HEK293 (cell line): Measurements from ENCODE around the gene SNRPB2.

Source experiments
- CTCF ChIA-PET: fragments of 350-600 bp; formaldehyde crosslinking; extraction: SDS; loops from one replicate; lab custom pipeline; 2021; ENCODE audit warnings: antibody characterized with exemption; lab: Yijun Ruan, JAX
- POLR2A ChIA-PET: fragments of 300-600 bp; formaldehyde crosslinking; extraction: SDS; loops from one replicate; lab custom pipeline; 2020; ENCODE audit warnings: antibody characterized with exemption, inconsistent platforms; lab: Yijun Ruan, JAX
- H3K27ac ChIP-seq: fragments of 200-500 bp; sonication (Bioruptor generic); 2 replicates; pipeline ENCODE4 v1.5.1; 2014; ENCODE audit warnings: low read depth, low read length, control low read depth, inconsistent platforms; ENCODE audit errors: extremely low read depth
- H3K36me3 ChIP-seq, 2 experiments: fragments of 200-500 bp in 1 of 2; sonication (Bioruptor generic) in 1 of 2; 1 replicate in 1 of 2; 2 replicates in 1 of 2; pipeline ENCODE4 v1.5.1; 2014 to 2017; ENCODE audit warnings: inconsistent platforms in 2 of 2, low read length in 2 of 2; ENCODE audit not compliant: control insufficient read depth in 2 of 2, insufficient read depth in 1 of 2
- H3K4me1 ChIP-seq: fragments of 200-500 bp; sonication (Bioruptor generic); 2 replicates; pipeline ENCODE4 v1.5.1; 2014; ENCODE audit warnings: mild to moderate bottlenecking, low read length, inconsistent platforms; ENCODE audit not compliant: control insufficient read depth, insufficient read depth
- H3K4me3 ChIP-seq: 2 replicates; pipeline ENCODE4 v1.5.1; 2011; ENCODE audit warnings: low read depth, mild to moderate bottlenecking, control low read depth, low read length, moderate library complexity
- H3K9me3 ChIP-seq: fragments of 200-500 bp; sonication (Bioruptor generic); 2 replicates; pipeline ENCODE4 v1.5.1; 2014; ENCODE audit warnings: low read depth, low read length, inconsistent platforms; ENCODE audit not compliant: control insufficient read depth, insufficient read depth
- BCL11A ChIP-seq: fragments of 450-650 bp; formaldehyde crosslinking; IDR thresholded peaks from 2 replicates; pipeline ENCODE4 v1.5.1; 2016; ENCODE audit warnings: low read depth, missing biosample characterization, missing genetic modification characterization
- EGR2 ChIP-seq: fragments of 450-650 bp; formaldehyde crosslinking; IDR thresholded peaks from 2 replicates; pipeline ENCODE4 v1.5.1; 2016; ENCODE audit warnings: low read depth, missing biosample characterization, missing genetic modification characterization
- KLF10 ChIP-seq: fragments of 450-650 bp; IDR thresholded peaks from 2 replicates; pipeline ENCODE4 v1.5.1; 2018; ENCODE audit warnings: missing biosample characterization, mild to moderate bottlenecking, missing genetic modification characterization
- KLF7 ChIP-seq: fragments of 450-650 bp; formaldehyde crosslinking; IDR thresholded peaks from 2 replicates; pipeline ENCODE4 v1.5.1; 2016; ENCODE audit warnings: missing biosample characterization, missing genetic modification characterization, borderline replicate concordance
- MYNN ChIP-seq: fragments of 450-650 bp; formaldehyde crosslinking; IDR thresholded peaks from 2 replicates; pipeline ENCODE4 v1.5.1; 2016; ENCODE audit warnings: missing biosample characterization, missing genetic modification characterization, borderline replicate concordance
- SCRT1 ChIP-seq: fragments of 450-650 bp; formaldehyde crosslinking; IDR thresholded peaks from 2 replicates; pipeline ENCODE4 v1.5.1; 2016; ENCODE audit warnings: missing biosample characterization, missing genetic modification characterization, borderline replicate concordance
- WT1 ChIP-seq: fragments of 450-650 bp; formaldehyde crosslinking; IDR thresholded peaks from 2 replicates; pipeline ENCODE4 v1.5.1; 2016; ENCODE audit warnings: missing biosample characterization, missing genetic modification characterization
- YY1 ChIP-seq: fragments of 450-650 bp; formaldehyde crosslinking; IDR thresholded peaks from 2 replicates; pipeline ENCODE4 v1.5.1; 2018; ENCODE audit warnings: missing biosample characterization, missing genetic modification characterization
- ZBTB1 ChIP-seq: fragments of 450-650 bp; formaldehyde crosslinking; IDR thresholded peaks from 2 replicates; pipeline ENCODE4 v1.5.1; 2016; ENCODE audit warnings: missing biosample characterization, missing genetic modification characterization
- ZNF112 ChIP-seq: fragments of 450-650 bp; formaldehyde crosslinking; IDR thresholded peaks from 2 replicates; pipeline ENCODE4 v1.5.0; 2017; ENCODE audit warnings: missing biosample characterization, missing genetic modification characterization
- ZNF146 ChIP-seq: fragments of 450-650 bp; formaldehyde crosslinking; IDR thresholded peaks from 2 replicates; pipeline ENCODE4 v1.5.1; 2016; ENCODE audit warnings: missing biosample characterization, missing genetic modification characterization
- ZNF174 ChIP-seq: fragments of 450-650 bp; formaldehyde crosslinking; IDR thresholded peaks from 2 replicates; pipeline ENCODE4 v1.5.0; 2017; ENCODE audit warnings: missing biosample characterization, mild to moderate bottlenecking, missing genetic modification characterization
- ZNF184 ChIP-seq: fragments of 450-650 bp; IDR thresholded peaks from 2 replicates; pipeline ENCODE4 v1.5.1; 2018; ENCODE audit warnings: missing biosample characterization, mild to moderate bottlenecking, missing genetic modification characterization
- ZNF239 ChIP-seq: fragments of 450-650 bp; formaldehyde crosslinking; IDR thresholded peaks from 2 replicates; pipeline ENCODE4 v1.5.1; 2016; ENCODE audit warnings: missing biosample characterization, missing genetic modification characterization
- ZNF266 ChIP-seq: fragments of 450-650 bp; formaldehyde crosslinking; IDR thresholded peaks from 2 replicates; pipeline ENCODE4 v1.5.1; 2016; ENCODE audit warnings: missing biosample characterization, missing genetic modification characterization, low read depth
- ZNF311 ChIP-seq: fragments of 450-650 bp; formaldehyde crosslinking; IDR thresholded peaks from 2 replicates; pipeline ENCODE4 v1.5.1; 2017; ENCODE audit warnings: missing biosample characterization, missing genetic modification characterization, borderline replicate concordance
- ZNF366 ChIP-seq: fragments of 450-650 bp; formaldehyde crosslinking; conservative IDR thresholded peaks from 2 replicates; pipeline ENCODE4 v1.5.1; 2016; ENCODE audit warnings: missing biosample characterization, missing genetic modification characterization
- ZNF48 ChIP-seq: fragments of 450-650 bp; formaldehyde crosslinking; IDR thresholded peaks from 2 replicates; pipeline ENCODE4 v1.5.1; 2016; ENCODE audit warnings: missing biosample characterization, missing genetic modification characterization
- ZNF548 ChIP-seq: fragments of 450-650 bp; formaldehyde crosslinking; IDR thresholded peaks from 2 replicates; pipeline ENCODE4 v1.5.1; 2016; ENCODE audit warnings: missing biosample characterization, missing genetic modification characterization
- ZNF555 ChIP-seq: fragments of 450-650 bp; formaldehyde crosslinking; conservative IDR thresholded peaks from 2 replicates; pipeline ENCODE4 v1.5.1; 2017; ENCODE audit warnings: missing biosample characterization, mild to moderate bottlenecking, missing genetic modification characterization, inconsistent platforms
- ZNF558 ChIP-seq: fragments of 450-650 bp; formaldehyde crosslinking; IDR thresholded peaks from 2 replicates; pipeline ENCODE4 v1.5.1; 2016; ENCODE audit warnings: missing biosample characterization, missing genetic modification characterization
- ZNF623 ChIP-seq: fragments of 450-650 bp; formaldehyde crosslinking; IDR thresholded peaks from 2 replicates; pipeline ENCODE4 v1.5.1; 2016; ENCODE audit warnings: missing biosample characterization, missing genetic modification characterization
- ZNF791 ChIP-seq: fragments of 450-650 bp; formaldehyde crosslinking; IDR thresholded peaks from 2 replicates; pipeline ENCODE4 v1.5.1; 2016; ENCODE audit warnings: missing biosample characterization, missing genetic modification characterization
- ZSCAN23 ChIP-seq: fragments of 450-650 bp; formaldehyde crosslinking; IDR thresholded peaks from 2 replicates; pipeline ENCODE4 v1.5.1; 2016; ENCODE audit warnings: missing biosample characterization, missing genetic modification characterization
- TF ChIP-seq, protein P1 (sequence below): fragments of 450-650 bp; formaldehyde crosslinking; IDR thresholded peaks from 2 replicates; pipeline ENCODE4 v1.5.1; 2016; ENCODE audit warnings: missing biosample characterization, missing genetic modification characterization, low read depth
- TF ChIP-seq, protein P2 (sequence below): fragments of 450-650 bp; formaldehyde crosslinking; IDR thresholded peaks from 2 replicates; pipeline ENCODE4 v1.5.0; 2017; ENCODE audit warnings: missing biosample characterization, missing genetic modification characterization, borderline replicate concordance
- TF ChIP-seq, protein P3 (sequence below): sonication (generic); formaldehyde crosslinking; IDR thresholded peaks from 2 replicates; pipeline ENCODE4 v1.8.1; 2022; ENCODE audit warnings: mild to moderate bottlenecking, moderate library complexity, missing genetic modification reagents
- TF ChIP-seq, protein P4 (sequence below): fragments of 450-650 bp; formaldehyde crosslinking; IDR thresholded peaks from 2 replicates; pipeline ENCODE4 v1.5.1; 2016; ENCODE audit warnings: missing biosample characterization, missing genetic modification characterization, borderline replicate concordance

The SNRPB2 gene

DNA sequence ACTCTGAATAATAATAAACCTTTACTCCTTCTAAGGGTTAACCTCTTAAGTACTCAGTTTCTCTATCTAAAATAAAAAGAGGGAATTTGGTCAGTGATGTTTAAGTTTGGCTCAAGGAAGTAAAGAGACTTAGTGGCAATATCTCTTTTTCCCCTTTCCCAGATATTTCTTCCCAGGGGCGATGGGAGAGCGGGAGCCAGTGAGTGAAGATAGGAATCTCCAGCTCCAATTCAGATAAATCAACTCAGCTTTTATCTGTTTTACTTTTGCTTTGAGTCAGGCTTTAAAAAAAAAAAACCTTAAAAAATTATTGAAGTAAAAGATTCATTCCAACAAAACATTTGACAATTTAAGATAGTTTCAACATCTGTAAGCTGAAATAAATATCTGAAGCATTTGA, 45.4 kb upstream of the SNRPB2 start:
- ChIA-PET CTCF (no interaction called here), POLR2A (no interaction called here)
- no peak overlapping the region for H3K27ac ChIP-seq
- H3K9me3 ChIP-seq = no peaks in the 10 kb centered on the region
- TF ChIP-seq ZNF555 (tag by site-specific recombination) (no peak), ZNF112 (no peak), ZSCAN23 (no peak), ZNF239 (no peak), MYNN (no peak), ZNF791 (no peak), KLF10 (no peak), ZNF174 (tag by site-specific recombination) (no peak), SCRT1 (tag by site-specific recombination) (no peak), ZNF366 (tag by site-specific recombination) (no peak), ZNF184 (tag by site-specific recombination) (no peak), ZNF623 (no peak), YY1 (tag by site-specific recombination) (no peak), ZBTB1 (tag by site-specific recombination) (no peak), ZNF266 (tag by site-specific recombination) (no peak), KLF7 (no peak), ZNF311 (tag by site-specific recombination) (no peak), ZNF48 (tag by site-specific recombination) (no peak)
- TF ChIP-seq, protein P1, sequence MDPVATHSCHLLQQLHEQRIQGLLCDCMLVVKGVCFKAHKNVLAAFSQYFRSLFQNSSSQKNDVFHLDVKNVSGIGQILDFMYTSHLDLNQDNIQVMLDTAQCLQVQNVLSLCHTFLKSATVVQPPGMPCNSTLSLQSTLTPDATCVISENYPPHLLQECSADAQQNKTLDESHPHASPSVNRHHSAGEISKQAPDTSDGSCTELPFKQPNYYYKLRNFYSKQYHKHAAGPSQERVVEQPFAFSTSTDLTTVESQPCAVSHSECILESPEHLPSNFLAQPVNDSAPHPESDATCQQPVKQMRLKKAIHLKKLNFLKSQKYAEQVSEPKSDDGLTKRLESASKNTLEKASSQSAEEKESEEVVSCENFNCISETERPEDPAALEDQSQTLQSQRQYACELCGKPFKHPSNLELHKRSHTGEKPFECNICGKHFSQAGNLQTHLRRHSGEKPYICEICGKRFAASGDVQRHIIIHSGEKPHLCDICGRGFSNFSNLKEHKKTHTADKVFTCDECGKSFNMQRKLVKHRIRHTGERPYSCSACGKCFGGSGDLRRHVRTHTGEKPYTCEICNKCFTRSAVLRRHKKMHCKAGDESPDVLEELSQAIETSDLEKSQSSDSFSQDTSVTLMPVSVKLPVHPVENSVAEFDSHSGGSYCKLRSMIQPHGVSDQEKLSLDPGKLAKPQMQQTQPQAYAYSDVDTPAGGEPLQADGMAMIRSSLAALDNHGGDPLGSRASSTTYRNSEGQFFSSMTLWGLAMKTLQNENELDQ (tag by site-specific recombination) = no peak
- TF ChIP-seq, protein P2, sequence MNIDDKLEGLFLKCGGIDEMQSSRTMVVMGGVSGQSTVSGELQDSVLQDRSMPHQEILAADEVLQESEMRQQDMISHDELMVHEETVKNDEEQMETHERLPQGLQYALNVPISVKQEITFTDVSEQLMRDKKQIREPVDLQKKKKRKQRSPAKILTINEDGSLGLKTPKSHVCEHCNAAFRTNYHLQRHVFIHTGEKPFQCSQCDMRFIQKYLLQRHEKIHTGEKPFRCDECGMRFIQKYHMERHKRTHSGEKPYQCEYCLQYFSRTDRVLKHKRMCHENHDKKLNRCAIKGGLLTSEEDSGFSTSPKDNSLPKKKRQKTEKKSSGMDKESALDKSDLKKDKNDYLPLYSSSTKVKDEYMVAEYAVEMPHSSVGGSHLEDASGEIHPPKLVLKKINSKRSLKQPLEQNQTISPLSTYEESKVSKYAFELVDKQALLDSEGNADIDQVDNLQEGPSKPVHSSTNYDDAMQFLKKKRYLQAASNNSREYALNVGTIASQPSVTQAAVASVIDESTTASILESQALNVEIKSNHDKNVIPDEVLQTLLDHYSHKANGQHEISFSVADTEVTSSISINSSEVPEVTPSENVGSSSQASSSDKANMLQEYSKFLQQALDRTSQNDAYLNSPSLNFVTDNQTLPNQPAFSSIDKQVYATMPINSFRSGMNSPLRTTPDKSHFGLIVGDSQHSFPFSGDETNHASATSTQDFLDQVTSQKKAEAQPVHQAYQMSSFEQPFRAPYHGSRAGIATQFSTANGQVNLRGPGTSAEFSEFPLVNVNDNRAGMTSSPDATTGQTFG (tag by site-specific recombination) = no peak
- H3K4me3 ChIP-seq = no peak overlapping the region
- no peaks in the 10 kb centered on the region for H3K4me1 ChIP-seq
- no peaks in the 10 kb centered on the region for H3K36me3 ChIP-seq

DNA sequence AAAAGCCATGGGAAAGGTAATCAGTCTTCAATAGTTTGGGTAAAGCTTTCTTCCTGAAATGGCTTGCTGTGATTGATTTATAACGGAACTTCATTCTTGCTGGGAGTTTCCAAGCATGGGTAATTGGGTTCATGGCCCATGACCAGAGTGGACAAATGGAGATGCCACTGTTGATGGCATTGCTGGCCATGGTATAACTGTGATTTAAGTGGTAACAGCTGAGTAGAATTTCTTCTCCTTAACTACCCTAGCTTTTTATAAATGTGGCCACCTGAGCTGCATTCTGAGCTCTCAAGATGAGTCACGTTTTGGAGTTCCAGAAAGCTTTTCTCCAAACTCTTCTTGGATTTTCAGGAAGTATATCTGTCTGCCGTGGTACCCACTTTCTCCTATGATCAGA, 39.9 kb upstream of the SNRPB2 start:
- H3K36me3 ChIP-seq = no peaks in the 10 kb centered on the region
- POLR2A ChIA-PET = no interaction called here
- no peaks in the 10 kb centered on the region for H3K9me3 ChIP-seq
- no peak overlapping the region for H3K27ac ChIP-seq
- H3K4me1 ChIP-seq = no peaks in the 10 kb centered on the region
- no peak overlapping the region for H3K4me3 ChIP-seq
- CTCF ChIA-PET = no interaction called here
- TF ChIP-seq ZNF146 (tag by site-specific recombination) (no peak), ZNF548 (tag by site-specific recombination) (no peak), ZNF558 (no peak), EGR2 (tag by site-specific recombination) (no peak), BCL11A (tag by site-specific recombination) (no peak), WT1 (no peak)
- TF ChIP-seq, protein P3, sequence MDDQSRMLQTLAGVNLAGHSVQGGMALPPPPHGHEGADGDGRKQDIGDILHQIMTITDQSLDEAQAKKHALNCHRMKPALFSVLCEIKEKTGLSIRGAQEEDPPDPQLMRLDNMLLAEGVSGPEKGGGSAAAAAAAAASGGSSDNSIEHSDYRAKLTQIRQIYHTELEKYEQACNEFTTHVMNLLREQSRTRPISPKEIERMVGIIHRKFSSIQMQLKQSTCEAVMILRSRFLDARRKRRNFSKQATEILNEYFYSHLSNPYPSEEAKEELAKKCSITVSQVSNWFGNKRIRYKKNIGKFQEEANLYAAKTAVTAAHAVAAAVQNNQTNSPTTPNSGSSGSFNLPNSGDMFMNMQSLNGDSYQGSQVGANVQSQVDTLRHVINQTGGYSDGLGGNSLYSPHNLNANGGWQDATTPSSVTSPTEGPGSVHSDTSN = no peak
- TF ChIP-seq, protein P4, sequence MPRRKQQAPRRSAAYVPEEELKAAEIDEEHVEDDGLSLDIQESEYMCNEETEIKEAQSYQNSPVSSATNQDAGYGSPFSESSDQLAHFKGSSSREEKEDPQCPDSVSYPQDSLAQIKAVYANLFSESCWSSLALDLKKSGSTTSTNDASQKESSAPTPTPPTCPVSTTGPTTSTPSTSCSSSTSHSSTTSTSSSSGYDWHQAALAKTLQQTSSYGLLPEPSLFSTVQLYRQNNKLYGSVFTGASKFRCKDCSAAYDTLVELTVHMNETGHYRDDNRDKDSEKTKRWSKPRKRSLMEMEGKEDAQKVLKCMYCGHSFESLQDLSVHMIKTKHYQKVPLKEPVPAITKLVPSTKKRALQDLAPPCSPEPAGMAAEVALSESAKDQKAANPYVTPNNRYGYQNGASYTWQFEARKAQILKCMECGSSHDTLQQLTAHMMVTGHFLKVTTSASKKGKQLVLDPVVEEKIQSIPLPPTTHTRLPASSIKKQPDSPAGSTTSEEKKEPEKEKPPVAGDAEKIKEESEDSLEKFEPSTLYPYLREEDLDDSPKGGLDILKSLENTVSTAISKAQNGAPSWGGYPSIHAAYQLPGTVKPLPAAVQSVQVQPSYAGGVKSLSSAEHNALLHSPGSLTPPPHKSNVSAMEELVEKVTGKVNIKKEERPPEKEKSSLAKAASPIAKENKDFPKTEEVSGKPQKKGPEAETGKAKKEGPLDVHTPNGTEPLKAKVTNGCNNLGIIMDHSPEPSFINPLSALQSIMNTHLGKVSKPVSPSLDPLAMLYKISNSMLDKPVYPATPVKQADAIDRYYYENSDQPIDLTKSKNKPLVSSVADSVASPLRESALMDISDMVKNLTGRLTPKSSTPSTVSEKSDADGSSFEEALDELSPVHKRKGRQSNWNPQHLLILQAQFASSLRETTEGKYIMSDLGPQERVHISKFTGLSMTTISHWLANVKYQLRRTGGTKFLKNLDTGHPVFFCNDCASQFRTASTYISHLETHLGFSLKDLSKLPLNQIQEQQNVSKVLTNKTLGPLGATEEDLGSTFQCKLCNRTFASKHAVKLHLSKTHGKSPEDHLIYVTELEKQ (tag by site-specific recombination) = no peak
